GM19193 (cell line): ENCODE results near the gene CIB1.
A peak's percentile ranks its signal among the peaks of the same experiment; 100 is the strongest.

Experiments
- POLR2A ChIP-seq: IDR thresholded peaks from 4 replicates; pipeline ENCODE4 v1.6.1; 2011; ENCODE audit not compliant: insufficient read depth, insufficient read length; ENCODE audit errors: extremely low read depth

Gene CIB1

GRCh38 chr15:90243943-90244639 is 10.3 kb upstream of the CIB1 start:
- TF ChIP-seq POLR2A = no peak

DNA sequence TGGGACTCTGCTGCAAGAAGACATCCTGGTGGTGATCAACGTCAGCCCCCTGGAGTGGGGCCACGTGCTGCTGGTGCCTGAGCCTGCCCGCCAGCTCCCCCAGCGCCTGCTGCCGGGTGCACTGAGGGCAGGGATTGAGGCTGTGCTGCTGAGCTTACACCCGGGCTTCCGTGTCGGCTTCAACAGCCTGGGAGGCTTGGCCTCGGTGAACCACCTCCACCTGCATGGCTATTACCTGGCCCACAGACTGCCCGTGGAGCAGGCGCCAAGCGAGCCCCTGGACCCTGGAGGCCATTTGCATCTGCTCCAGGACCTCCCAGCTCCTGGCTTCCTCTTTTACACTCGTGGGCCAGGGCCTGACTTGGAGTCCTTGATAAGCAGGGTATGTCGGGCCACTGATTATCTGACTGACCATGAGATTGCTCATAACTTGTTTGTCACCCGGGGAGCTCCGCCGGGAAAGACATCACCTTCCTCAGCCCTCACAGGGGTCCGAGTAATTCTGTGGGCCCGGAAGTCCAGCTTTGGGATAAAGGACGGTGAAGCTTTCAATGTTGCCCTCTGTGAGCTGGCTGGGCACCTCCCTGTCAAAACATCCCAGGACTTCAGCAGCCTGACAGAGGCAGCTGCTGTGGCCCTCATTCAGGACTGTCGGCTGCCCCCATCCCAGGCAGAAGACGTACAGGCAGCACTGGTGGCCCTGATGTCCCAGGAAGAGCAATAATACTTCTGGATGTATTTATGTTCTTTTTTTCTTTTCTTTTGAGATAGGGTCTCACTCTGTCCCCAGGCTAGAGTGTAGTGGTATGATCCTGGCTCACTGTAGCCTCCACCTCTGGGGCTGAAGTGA is 7.8 kb upstream of the CIB1 start:
- no peak for TF ChIP-seq POLR2A

- no peak for TF ChIP-seq POLR2A
Measured at GRCh38 chr15:90240856-90241255, 7.1 kb upstream of the CIB1 start.

DNA sequence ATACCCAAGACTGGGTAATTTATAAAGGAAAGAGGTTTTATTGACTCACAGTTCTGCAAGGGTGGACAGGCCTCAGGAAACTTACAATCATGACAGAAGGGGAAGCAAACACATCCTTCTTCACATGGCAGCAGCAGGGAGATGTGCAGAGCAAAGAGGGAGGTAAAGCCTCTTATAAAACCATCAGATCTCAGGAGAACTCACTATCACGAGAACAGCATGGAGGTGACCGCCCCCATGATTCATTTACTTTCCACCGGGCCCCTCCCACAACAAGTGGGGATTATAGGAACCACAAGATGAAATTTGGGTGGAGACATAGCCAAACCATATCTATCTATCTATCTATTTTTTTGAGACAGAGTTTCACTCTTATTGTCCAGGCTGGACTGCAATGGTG is 5.6 kb upstream of the CIB1 start:
- TF ChIP-seq POLR2A = no peak

DNA sequence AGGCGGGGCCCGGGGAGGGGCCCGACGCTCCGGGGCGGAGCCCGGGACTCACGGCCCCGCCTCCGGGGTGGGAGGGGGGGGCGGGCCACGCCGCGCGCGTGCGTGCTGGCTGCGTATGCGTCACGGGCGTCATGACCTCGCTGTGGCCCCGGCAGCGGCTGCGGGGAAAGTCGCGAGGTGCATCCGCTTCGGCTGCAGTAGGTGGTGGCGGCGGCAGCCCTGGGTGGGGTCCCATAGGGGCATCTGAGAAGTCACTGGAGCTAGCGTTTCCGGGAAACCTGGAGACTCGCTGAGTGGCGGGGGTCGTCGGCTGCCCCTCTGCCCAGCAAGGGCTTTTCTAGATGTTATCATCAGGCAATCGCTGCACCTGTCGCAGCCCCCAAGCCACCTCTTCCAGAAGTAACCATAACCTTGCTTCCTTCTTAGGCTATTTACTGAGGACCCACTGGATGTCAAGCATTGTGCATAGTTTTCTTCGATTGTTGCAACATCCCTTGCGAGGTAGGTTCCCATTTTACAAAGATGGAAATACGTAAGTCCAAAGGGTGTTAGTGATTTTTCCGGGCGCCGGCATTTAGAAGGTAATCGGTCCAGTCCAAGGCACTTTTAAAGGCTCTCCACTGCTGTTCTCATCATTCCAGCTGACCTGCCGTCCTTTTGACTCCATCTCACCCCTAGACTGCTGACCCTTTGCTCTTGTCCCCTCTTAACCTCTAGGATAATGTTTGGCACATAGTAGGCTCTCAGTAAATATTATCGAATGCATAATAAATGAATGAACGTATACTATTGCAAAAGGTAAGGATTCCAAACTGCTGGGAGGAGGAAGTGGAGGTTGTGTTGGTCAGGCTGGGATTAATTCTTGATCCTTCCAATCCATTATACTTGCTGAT is 601 bp upstream of the CIB1 start, which contains the start of gene GDPGP1:
Gene GDPGP1, plus strand, starts transcription at position 114 of the 893 bp plus-strand sequence. CDS start 6,700 bp downstream, outside the sequence.
- peak; percentile 90 for TF ChIP-seq POLR2A

- TF ChIP-seq POLR2A = no peak
Measured at GRCh38 chr15:90232941-90233386, 777 bp downstream of the CIB1 start.

- no peak for TF ChIP-seq POLR2A
Measured at GRCh38 chr15:90232196-90232595, 1.5 kb downstream of the CIB1 start.

- no peak for TF ChIP-seq POLR2A
Measured at GRCh38 chr15:90231028-90232017, 2.4 kb downstream of the CIB1 start.

DNA sequence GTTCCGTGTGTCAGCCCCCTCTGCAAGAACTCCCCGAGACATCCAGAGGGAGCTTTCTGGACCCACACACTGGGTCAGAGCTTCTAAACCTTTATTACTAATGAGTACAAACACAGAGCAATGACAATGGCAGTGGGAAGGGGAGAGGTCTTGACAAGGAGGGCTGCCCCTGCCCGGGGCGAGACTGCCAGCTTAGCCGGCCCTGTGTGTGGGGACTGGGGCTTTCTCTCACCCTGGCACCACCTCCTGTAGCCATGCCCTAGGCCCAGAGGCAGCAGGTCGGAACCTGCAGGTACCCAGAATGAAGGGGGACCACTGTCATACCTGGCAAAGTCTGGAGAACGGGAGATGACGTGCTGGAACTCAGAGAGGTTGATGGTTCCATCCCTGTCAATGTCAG is 3.1 kb downstream of the CIB1 start:
- TF ChIP-seq POLR2A = no peak

GRCh38 chr15:90230071-90230494 is 3.7 kb downstream of the CIB1 start:
- TF ChIP-seq POLR2A = peak; percentile 20

GRCh38 chr15:90228960-90229359 is 4.8 kb downstream of the CIB1 start:
- TF ChIP-seq POLR2A = no peak

- TF ChIP-seq POLR2A = no peak
Measured at GRCh38 chr15:90227816-90228772, 5.6 kb downstream of the CIB1 start.

DNA sequence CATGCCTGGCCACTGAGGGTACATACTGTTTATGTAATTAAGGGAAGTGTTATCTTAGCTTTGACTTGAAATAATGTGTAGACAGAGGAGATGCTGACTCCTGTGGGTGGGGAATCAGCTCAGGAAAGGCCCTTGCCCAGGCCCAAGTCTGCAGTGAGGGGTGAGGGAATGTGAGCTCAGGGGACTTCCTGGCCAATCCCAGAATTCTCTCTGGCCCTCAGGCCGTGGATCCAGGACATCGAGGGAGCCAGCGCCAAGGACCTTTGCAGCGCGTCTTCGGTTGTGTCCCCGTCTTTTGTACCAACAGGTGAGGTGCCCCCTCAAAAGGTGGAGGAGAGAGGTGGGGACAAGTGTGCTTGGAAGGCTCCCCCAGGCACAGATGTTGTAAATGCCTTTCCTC is 6.4 kb downstream of the CIB1 start:
- TF ChIP-seq POLR2A = no peak
